ACC112 (cell line): Measurements from ENCODE around the gene UBE2Q2.

ENCODE experiments used
- H2AFZ ChIP-seq: fragments of 200-600 bp; sonication (generic); one replicate; pipeline ENCODE4 v1.6.0; 2017; ENCODE audit warnings: antibody characterized with exemption, low read length; ENCODE audit not compliant: unreplicated experiment
- H3K27ac ChIP-seq: fragments of 200-600 bp; sonication (generic); 2 replicates; pipeline ENCODE4 v1.5.1; 2014; ENCODE audit warnings: low read depth, mild to moderate bottlenecking, antibody characterized with exemption, low read length, moderate library complexity
- H3K27me3 ChIP-seq: fragments of 200-600 bp; sonication (generic); 2 replicates; pipeline ENCODE4 v1.6.1; 2014; ENCODE audit warnings: mild to moderate bottlenecking, antibody characterized with exemption, low read length, moderate library complexity, mixed read lengths; ENCODE audit not compliant: insufficient read depth
- H3K36me3 ChIP-seq: fragments of 200-600 bp; sonication (generic); 2 replicates; pipeline ENCODE4 v1.6.1; 2016; ENCODE audit warnings: mild to moderate bottlenecking, antibody characterized with exemption, low read length, moderate library complexity, mixed read lengths; ENCODE audit not compliant: insufficient read depth
- H3K4me1 ChIP-seq: fragments of 200-600 bp; sonication (generic); one replicate; pipeline ENCODE4 v1.6.1; 2016; ENCODE audit warnings: low read length, mixed read lengths; ENCODE audit not compliant: insufficient read depth, unreplicated experiment, control insufficient read depth
- H3K4me3 ChIP-seq: fragments of 200-600 bp; sonication (generic); 2 replicates; pipeline ENCODE4 v1.5.1; 2014; ENCODE audit warnings: mild to moderate bottlenecking, low read depth, low read length
- H3K79me2 ChIP-seq: fragments of 200-600 bp; sonication (generic); one replicate; pipeline ENCODE4 v1.6.0; 2016; ENCODE audit warnings: low read length; ENCODE audit not compliant: control insufficient read depth, unreplicated experiment, insufficient read depth

UBE2Q2 gene

DNA sequence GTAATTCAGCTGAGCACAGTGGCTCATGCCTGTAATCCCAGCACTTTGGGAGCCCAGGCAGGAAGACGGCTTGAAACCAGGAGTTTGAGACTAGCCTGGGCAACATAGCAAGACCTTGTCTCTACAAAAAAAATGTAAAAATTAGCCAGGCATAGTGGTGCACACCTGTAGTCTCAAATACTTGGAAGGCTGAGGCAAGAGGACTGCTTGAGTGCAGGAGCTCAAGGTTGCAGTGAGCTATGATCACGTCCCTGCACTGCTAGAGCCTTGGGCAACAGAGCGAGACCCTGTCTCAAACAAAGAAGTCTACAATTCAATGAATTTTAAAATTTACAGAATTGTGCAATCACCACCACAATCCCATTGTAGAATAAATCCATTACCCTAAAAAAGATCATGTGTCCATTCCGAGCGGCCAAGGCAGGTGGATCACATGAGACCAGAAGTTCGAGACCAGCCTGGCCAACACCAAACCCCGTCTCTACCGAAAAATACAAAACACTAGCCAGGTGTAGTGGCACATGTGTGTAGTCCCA lies 105.6 kb downstream of the UBE2Q2 start:
- H3K79me2 ChIP-seq = no peaks in the 10 kb centered on the region
- H3K4me1 ChIP-seq = peaks cover 27% of the 10 kb centered on the region
- no peak overlapping the region for H3K4me3 ChIP-seq
- no peak overlapping the region for H3K27ac ChIP-seq
- H3K27me3 ChIP-seq = no peaks in the 10 kb centered on the region
- no peak overlapping the region for H2AFZ ChIP-seq
- no peaks in the 10 kb centered on the region for H3K36me3 ChIP-seq
